ENCODE measurements around the gene GUCY2D. TPM values are rescaled to one million over a fixed set of nuclear protein-coding genes. Genes with fewer than 3 reads are reported as not detected.
"Not testable (repeated sequence)": the region's sequence is repeated elsewhere in the genome, so short reads cannot be mapped to it uniquely, and the experiment has no call there.

The GUCY2D gene
- total RNA-seq, 1 donor = not detected

GRCh38 chr17:8021565-8022359, 19.3 kb downstream of the GUCY2D start:
- DNase-seq (ENCODE audit: low read depth) = no peak
- TF ChIP-seq CTCF (IDR thresholded peaks at IDR 0.05; ENCODE audit: insufficient read depth, low read depth, low read length) = no peak
- H3K4me3 ChIP-seq (ENCODE audit: low read depth, low read length) = no peak overlapping the region

- DNase-seq (ENCODE audit: low read depth) = no peak
- TF ChIP-seq CTCF (IDR thresholded peaks at IDR 0.05; ENCODE audit: insufficient read depth, low read depth, low read length) = no peak
- H3K4me3 ChIP-seq (ENCODE audit: low read depth, low read length) = no peak overlapping the region
Observed at GRCh38 chr17:8022360-8023003, 20.1 kb downstream of the GUCY2D start.

- not testable (repeated sequence) for H3K4me3 ChIP-seq (ENCODE audit: low read depth, low read length)
- DNase-seq (ENCODE audit: low read depth) = peak; percentile 20
Observed at GRCh38 chr17:8024161-8024560, 21.7 kb downstream of the GUCY2D start.

GRCh38 chr17:8025176-8025911, 22.9 kb downstream of the GUCY2D start:
- DNase-seq (ENCODE audit: low read depth) = no peak
- TF ChIP-seq CTCF (IDR thresholded peaks at IDR 0.05; ENCODE audit: insufficient read depth, low read depth, low read length) = no peak
- no peak overlapping the region for H3K4me3 ChIP-seq (ENCODE audit: low read depth, low read length)

GRCh38 chr17:8029121-8029520, 26.7 kb downstream of the GUCY2D start:
- TF ChIP-seq CTCF (IDR thresholded peaks at IDR 0.05; ENCODE audit: insufficient read depth, low read depth, low read length) = no peak
- no peak for DNase-seq (ENCODE audit: low read depth)
- H3K4me3 ChIP-seq (ENCODE audit: low read depth, low read length) = no peak overlapping the region

GRCh38 chr17:8031261-8031661, 28.8 kb downstream of the GUCY2D start:
- no peak overlapping the region for H3K4me3 ChIP-seq (ENCODE audit: low read depth, low read length)
- DNase-seq (ENCODE audit: low read depth) = peak; percentile 41
- TF ChIP-seq CTCF (IDR thresholded peaks at IDR 0.05; ENCODE audit: insufficient read depth, low read depth, low read length) = no peak

- TF ChIP-seq CTCF (IDR thresholded peaks at IDR 0.05; ENCODE audit: insufficient read depth, low read depth, low read length) = no peak
- no peak for DNase-seq (ENCODE audit: low read depth)
- no peak overlapping the region for H3K4me3 ChIP-seq (ENCODE audit: low read depth, low read length)
Observed at GRCh38 chr17:8031950-8032349, 29.5 kb downstream of the GUCY2D start.
